Lower leg skin (tissue), 4 donors: ENCODE measurements around the gene ZC3H4. TPM values are rescaled to one million over a fixed set of nuclear protein-coding genes. Genes with fewer than 3 reads are reported as not detected.

ENCODE experiments used
- DNase-seq, 2 donors: peaks; one replicate each; pipeline ENCODE4 v3.0.0-alpha.2; 2019; ENCODE audit warnings: low spot score in 2 of 2
- H3K4me3 ChIP-seq: fragments of 200-600 bp; sonication (generic); 2 replicates; pipeline ENCODE4 v1.5.1; 2017; ENCODE audit warnings: mild to moderate bottlenecking, low read depth; ENCODE audit not compliant: poor library complexity, severe bottlenecking
- POLR2A ChIP-seq, 2 donors: fragments of 450-650 bp; IDR thresholded peaks; one replicate each; pipeline ENCODE4 v1.6.1; 2016 to 2017; ENCODE audit warnings: antibody characterized with exemption in 2 of 2, mild to moderate bottlenecking in 1 of 2, moderate library complexity in 1 of 2
- WGBS, 2 donors: methylation state at CpG; one replicate each; pipeline ENCODE4 v1.1.5; 2018; 5-methylcytosine and 5-hydroxymethylcytosine counted together
- intact Hi-C: fragments of 100-400 bp; cut with DNase I; formaldehyde crosslinking; loops from one replicate; pipeline ENCODE4 v1.15.0; 2023; ENCODE audit warnings: low total_unique reads
- total RNA-seq, 4 donors: library from RNA; depleted of rRNA; stranded (reverse); fragments of >200 nt; gene quantifications; one replicate each; pipeline ENCODE4 v1.1.0, GENCODE V29; 2016
- TF ChIP-seq, protein P1 (sequence below), 3 donors: fragments of 450-650 bp; IDR thresholded peaks; one replicate each; pipeline ENCODE4 v1.5.1; 2016; ENCODE audit warnings: antibody characterized with exemption in 3 of 3, mild to moderate bottlenecking in 3 of 3, moderate library complexity in 2 of 3

Gene ZC3H4
- total RNA-seq, 4 donors from 2014 or later, result 21.8 to 29.5 (median 27.6) TPM

DNA sequence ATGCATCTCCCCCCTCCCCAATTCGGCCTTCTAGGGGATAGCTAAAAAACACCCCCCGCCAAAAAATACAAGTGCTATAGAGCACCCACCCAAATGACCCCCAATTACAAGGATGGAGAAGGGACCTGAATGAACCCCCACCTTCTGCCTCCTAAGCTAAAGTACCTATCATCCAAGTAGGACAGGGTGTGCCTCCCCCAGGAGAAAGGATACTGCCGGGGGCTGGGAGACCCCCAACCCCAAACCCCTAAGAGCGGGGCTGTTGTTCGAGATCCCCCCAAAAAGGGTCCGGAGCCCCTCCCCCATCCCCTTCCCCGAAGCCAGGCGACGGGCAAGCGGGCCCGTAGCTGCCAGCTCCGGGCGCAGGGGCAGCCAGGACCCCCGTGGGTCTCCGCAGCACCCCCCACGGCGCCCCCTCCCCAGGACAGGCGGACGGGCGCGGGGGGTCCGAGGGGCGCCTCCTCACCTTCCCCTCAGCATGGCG lies 1.9 kb downstream of the ZC3H4 start:
- DNase-seq, result no peak
- H3K4me3 ChIP-seq, result peak overlapping the region; percentile 94
- TF ChIP-seq, protein P1, sequence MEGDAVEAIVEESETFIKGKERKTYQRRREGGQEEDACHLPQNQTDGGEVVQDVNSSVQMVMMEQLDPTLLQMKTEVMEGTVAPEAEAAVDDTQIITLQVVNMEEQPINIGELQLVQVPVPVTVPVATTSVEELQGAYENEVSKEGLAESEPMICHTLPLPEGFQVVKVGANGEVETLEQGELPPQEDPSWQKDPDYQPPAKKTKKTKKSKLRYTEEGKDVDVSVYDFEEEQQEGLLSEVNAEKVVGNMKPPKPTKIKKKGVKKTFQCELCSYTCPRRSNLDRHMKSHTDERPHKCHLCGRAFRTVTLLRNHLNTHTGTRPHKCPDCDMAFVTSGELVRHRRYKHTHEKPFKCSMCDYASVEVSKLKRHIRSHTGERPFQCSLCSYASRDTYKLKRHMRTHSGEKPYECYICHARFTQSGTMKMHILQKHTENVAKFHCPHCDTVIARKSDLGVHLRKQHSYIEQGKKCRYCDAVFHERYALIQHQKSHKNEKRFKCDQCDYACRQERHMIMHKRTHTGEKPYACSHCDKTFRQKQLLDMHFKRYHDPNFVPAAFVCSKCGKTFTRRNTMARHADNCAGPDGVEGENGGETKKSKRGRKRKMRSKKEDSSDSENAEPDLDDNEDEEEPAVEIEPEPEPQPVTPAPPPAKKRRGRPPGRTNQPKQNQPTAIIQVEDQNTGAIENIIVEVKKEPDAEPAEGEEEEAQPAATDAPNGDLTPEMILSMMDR (IDR thresholded peaks at IDR 0.05), result no peak
- TF ChIP-seq POLR2A (IDR thresholded peaks at IDR 0.05), result no peak
- intact Hi-C loops, result no loop called here
- WGBS, 2 donors, result 0% methylated on average over 6 to 14 of the region's 24 CpGs

DNA sequence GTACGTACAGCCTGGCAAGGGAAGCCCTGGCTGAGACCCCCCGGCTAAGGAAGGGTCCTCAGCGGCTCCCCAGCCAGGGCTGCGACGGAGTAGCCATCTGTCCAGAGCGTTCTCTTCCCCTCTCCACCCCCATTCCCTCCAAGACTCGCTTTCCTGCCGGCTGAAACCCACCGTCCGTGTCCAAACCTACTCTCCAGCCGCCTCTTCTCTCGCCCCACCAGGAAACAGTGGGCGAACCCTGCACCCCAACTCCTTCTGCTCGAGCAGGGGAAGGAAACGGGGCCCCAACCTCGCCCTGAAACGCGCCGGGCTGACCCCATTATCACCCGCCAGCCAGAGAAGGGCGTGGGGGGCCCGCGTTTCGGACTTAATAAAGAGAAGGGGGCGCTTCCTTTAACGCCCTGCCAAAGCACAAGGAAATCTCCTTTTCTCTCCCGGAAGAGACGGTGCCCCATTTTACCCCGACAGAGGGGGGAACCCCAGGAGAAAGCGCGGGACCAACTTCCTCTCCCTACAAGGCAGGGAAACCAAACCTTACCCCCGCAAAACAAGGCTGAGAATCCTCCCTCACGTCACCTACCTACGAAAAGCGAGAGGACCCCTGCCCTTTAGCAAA lies 2.5 kb downstream of the ZC3H4 start:
- intact Hi-C loops, result no loop called here

DNA sequence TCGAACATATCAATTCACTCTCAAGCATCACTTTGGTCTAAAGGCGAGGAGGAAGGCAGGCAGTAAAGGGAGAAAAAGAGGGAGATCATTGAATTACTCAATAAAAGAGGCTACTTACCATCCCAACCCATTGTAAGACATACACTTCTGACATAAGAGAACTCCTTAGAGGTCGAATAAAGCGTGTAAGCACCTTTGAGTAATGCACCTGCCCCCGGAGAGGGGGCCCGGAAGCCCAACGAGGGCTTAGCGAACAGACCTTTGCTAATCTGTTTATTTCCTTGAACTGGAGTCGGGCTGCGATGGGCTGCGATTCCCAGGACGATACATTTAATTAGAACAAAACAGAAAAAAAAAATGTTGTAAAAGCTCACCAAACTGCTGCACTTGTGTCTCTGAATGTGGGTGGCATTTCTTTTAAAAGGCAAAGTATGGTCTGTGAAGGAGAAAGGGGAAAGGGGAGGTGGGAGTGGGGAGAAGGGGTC lies 3.0 kb downstream of the ZC3H4 start:
- intact Hi-C loops, result no loop called here
- H3K4me3 ChIP-seq, result peak overlapping the region; percentile 94
- TF ChIP-seq, protein P1 (IDR thresholded peaks at IDR 0.05), result no peak
- no peak for TF ChIP-seq POLR2A (IDR thresholded peaks at IDR 0.05)
- DNase-seq, result no peak
- 5% methylated on average over 12 of the region's 12 CpGs for WGBS, 2 donors

More for the DNA sequence above, 2.5 kb downstream of the ZC3H4 start:
- peak in 1 of 2 donors; percentile 90 for DNase-seq
- peak overlapping the region; percentile 94 for H3K4me3 ChIP-seq
- 0 to 1% methylated on average over 35 of the region's 35 CpGs for WGBS, 2 donors
- TF ChIP-seq, protein P1 (IDR thresholded peaks at IDR 0.05), result no peak
- no peak for TF ChIP-seq POLR2A (IDR thresholded peaks at IDR 0.05)

DNA sequence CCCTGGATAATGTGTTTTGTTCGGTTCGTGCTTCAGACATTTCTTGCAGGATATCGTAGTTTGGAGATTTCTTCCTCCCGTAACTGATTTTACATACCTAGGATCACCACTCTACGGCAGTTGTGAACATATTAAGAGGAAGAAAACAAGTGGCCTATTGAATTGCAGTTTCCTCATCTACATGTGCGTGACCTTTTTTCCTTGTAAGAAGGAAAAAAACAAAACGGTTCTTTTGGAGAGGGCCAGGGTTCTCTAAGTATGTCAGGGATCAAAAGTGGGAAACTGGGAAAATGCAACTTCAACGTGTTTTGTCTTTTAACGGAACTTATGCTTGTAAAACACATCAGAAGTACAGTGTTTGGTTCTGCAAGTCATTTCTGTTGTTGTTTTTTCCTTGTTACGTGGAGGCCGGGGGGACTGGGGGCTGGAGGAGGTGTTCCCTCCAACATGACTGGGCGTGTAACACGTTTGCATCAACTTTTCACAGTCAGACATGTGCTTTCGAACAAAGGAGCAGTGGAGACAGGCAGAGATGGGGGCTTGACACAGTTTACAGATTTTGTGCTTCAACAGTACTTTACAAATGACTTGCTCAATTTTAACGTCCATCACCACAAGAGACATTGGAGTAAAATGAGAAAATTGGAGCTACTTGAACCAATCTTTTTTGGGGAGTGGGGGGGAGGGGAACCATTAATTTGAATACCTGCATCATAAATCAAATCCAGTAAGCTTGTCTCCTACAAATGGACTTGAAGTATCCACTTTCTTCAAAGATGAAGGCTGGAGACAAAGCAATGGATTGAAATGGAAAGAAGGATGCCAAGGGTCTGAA lies 3.8 kb downstream of the ZC3H4 start:
- intact Hi-C loops, result no loop called here
- DNase-seq, result no peak
- TF ChIP-seq, protein P1 (IDR thresholded peaks at IDR 0.05), result no peak
- TF ChIP-seq POLR2A (IDR thresholded peaks at IDR 0.05), result no peak
- 11 to 17% methylated on average over 15 of the region's 15 CpGs for WGBS, 2 donors
- no peak overlapping the region for H3K4me3 ChIP-seq

DNA sequence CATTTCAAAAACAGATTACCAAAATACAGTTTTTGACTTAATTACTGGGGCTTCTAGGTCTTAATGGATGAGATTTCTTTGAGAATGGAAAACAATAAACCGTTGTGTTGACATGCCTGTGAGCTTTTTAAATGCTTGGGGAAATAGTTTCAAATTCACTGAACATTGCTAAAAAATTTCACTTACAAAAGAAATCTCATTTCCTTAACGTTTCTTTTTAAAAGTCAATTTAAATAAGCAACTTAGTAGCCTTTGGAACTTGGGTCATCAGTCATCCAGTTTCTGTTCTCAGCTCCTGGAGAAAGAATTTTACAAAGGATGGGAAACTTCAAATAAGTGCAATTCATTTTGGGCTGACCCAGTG lies 4.4 kb downstream of the ZC3H4 start:
- TF ChIP-seq POLR2A (IDR thresholded peaks at IDR 0.05), result no peak
- TF ChIP-seq, protein P1 (IDR thresholded peaks at IDR 0.05), result no peak
- WGBS, 2 donors, result 23 to 25% methylated on average over 2 of the region's 2 CpGs
- no peak overlapping the region for H3K4me3 ChIP-seq
- intact Hi-C loops, result no loop called here
- DNase-seq, result no peak
